ENCODE results near the gene CAT.

The CAT gene

DNA sequence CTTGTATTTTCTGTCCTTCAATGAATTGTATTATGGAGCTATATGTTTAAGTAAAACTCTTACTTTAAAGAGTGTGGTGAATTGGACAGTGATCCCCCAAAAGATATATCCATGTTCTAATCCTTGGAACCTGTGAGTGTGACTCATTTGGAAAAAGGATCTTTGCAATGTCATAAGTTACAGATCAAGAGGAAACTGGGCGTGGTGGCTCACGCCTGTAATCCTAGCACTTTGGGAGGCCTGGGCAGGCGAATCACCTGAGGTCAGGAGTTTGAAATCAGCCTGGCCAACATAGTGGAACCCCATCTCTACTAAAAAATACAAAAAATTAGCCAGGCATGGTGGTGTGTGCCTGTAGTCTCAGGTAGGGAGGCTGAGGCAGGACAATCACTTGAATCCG lies 38.1 kb downstream of the CAT start:
- H3K27ac ChIP-seq (ENCODE audit: low read depth, low read length) = no peak overlapping the region
- H3K9me2 ChIP-seq (replicated peaks; ENCODE audit: control insufficient read depth, low read length) = no peaks in the 10 kb centered on the region
- H3K4me3 ChIP-seq (ENCODE audit: low read length) = no peak overlapping the region
- H3K36me3 ChIP-seq (ENCODE audit: control insufficient read depth, low read length) = no peaks in the 10 kb centered on the region
- H4K20me1 ChIP-seq (ENCODE audit: control insufficient read depth, insufficient read depth, low read depth, low read length) = no peaks in the 10 kb centered on the region
- H3K4me2 ChIP-seq (ENCODE audit: low read length) = no peak overlapping the region
- H3K27me3 ChIP-seq (ENCODE audit: control insufficient read depth, low read length) = peaks cover 12% of the 10 kb centered on the region; the same call in 1 of the 2 replicates
- TF ChIP-seq, protein P1, sequence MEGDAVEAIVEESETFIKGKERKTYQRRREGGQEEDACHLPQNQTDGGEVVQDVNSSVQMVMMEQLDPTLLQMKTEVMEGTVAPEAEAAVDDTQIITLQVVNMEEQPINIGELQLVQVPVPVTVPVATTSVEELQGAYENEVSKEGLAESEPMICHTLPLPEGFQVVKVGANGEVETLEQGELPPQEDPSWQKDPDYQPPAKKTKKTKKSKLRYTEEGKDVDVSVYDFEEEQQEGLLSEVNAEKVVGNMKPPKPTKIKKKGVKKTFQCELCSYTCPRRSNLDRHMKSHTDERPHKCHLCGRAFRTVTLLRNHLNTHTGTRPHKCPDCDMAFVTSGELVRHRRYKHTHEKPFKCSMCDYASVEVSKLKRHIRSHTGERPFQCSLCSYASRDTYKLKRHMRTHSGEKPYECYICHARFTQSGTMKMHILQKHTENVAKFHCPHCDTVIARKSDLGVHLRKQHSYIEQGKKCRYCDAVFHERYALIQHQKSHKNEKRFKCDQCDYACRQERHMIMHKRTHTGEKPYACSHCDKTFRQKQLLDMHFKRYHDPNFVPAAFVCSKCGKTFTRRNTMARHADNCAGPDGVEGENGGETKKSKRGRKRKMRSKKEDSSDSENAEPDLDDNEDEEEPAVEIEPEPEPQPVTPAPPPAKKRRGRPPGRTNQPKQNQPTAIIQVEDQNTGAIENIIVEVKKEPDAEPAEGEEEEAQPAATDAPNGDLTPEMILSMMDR (IDR thresholded peaks at IDR 0.05; ENCODE audit: low read depth, low read length, poor library complexity, severe bottlenecking) = no peak
- no peak for TF ChIP-seq EZH2phosphoT487 (IDR thresholded peaks at IDR 0.05; ENCODE audit: borderline replicate concordance, low read length)
- no peaks in the 10 kb centered on the region for H3K79me2 ChIP-seq (ENCODE audit: control insufficient read depth, low read length)
- H3K9me3 ChIP-seq (ENCODE audit: control insufficient read depth, insufficient read depth, low read length) = no peaks in the 10 kb centered on the region
- H3F3A ChIP-seq (ENCODE audit: control insufficient read depth, insufficient read depth) = no peaks in the 10 kb centered on the region
- H3K4me1 ChIP-seq (ENCODE audit: control insufficient read depth, low read length) = no peaks in the 10 kb centered on the region

DNA sequence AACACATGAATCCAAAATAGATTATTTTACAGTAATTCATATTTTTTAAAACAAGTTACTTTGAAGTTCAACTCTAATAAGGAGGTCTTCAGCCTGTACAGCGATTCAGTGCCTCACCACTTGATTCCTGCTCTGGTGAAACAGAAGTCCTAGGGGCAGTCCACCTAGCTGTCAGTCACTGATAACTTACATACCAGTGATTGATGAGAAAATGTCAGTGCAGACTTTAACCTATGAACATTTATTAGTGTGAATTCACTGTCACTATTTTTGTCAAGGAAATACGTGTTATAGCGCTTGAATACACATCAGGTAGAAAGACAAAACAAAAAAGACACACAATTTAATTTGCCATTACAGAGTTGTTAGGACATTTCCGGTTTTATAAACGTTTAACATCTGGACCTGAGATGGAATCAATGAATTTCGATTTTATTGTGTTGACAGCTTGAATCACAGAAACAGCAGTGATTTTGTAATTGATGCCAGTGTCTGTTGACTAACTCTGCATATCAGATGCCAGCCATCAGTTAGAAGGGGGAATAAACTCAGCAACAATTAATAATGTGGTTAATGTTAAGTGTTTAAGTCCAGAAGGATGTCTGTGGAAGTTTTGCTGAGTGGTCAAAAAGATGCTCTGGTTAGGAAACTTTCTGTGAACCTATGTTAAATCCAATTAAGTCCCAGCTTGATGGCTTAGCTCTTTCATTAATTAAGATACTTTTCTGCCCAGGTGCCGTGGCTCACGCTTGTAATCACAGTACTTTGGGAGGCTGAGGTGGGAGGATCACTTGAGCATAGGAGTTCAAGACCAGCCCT lies 40.3 kb downstream of the CAT start:
- H3K79me2 ChIP-seq (ENCODE audit: control insufficient read depth, low read length) = no peaks in the 10 kb centered on the region
- no peaks in the 10 kb centered on the region for H4K20me1 ChIP-seq (ENCODE audit: control insufficient read depth, insufficient read depth, low read depth, low read length)
- H3K36me3 ChIP-seq (ENCODE audit: control insufficient read depth, low read length) = no peaks in the 10 kb centered on the region
- no peak for TF ChIP-seq EZH2phosphoT487 (IDR thresholded peaks at IDR 0.05; ENCODE audit: borderline replicate concordance, low read length)
- TF ChIP-seq, protein P1 (IDR thresholded peaks at IDR 0.05; ENCODE audit: low read depth, low read length, poor library complexity, severe bottlenecking) = no peak
- H3F3A ChIP-seq (ENCODE audit: control insufficient read depth, insufficient read depth) = no peaks in the 10 kb centered on the region
- H3K4me2 ChIP-seq (ENCODE audit: low read length) = no peak overlapping the region
- H3K27me3 ChIP-seq (ENCODE audit: control insufficient read depth, low read length) = peaks cover 12% of the 10 kb centered on the region; the same call in 1 of the 2 replicates
- no peak overlapping the region for H3K4me3 ChIP-seq (ENCODE audit: low read length)
- no peak overlapping the region for H3K27ac ChIP-seq (ENCODE audit: low read depth, low read length)
- no peaks in the 10 kb centered on the region for H3K4me1 ChIP-seq (ENCODE audit: control insufficient read depth, low read length)
- no peaks in the 10 kb centered on the region for H3K9me3 ChIP-seq (ENCODE audit: control insufficient read depth, insufficient read depth, low read length)
- no peaks in the 10 kb centered on the region for H3K9me2 ChIP-seq (replicated peaks; ENCODE audit: control insufficient read depth, low read length)

DNA sequence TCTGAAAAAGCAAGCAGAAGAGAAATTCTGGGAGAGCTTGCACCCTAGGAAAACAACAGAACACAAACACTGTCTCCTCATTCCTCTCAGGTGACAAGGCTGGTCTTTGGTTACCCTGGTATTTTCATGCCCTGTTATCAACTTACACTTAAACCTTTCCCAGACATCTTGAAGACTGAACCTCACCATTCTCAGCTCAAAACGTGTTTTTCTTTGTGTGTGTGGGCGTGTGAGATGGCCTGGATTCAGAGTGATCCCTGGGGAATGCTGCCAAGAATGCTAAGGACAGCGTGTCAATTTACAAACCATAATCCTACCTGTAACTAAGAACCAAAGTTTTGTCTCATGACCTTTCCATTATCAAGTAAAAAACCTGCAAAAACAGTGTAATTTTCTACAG lies 41.6 kb downstream of the CAT start:
- no peaks in the 10 kb centered on the region for H3K36me3 ChIP-seq (ENCODE audit: control insufficient read depth, low read length)
- no peak overlapping the region for H3K27ac ChIP-seq (ENCODE audit: low read depth, low read length)
- H3K4me3 ChIP-seq (ENCODE audit: low read length) = no peak overlapping the region
- H3K79me2 ChIP-seq (ENCODE audit: control insufficient read depth, low read length) = no peaks in the 10 kb centered on the region
- TF ChIP-seq, protein P1 (IDR thresholded peaks at IDR 0.05; ENCODE audit: low read depth, low read length, poor library complexity, severe bottlenecking) = no peak
- TF ChIP-seq EZH2phosphoT487 (IDR thresholded peaks at IDR 0.05; ENCODE audit: borderline replicate concordance, low read length) = no peak
- H3K9me2 ChIP-seq (replicated peaks; ENCODE audit: control insufficient read depth, low read length) = no peaks in the 10 kb centered on the region
- peaks cover 12% of the 10 kb centered on the region; the same call in 1 of the 2 replicates for H3K27me3 ChIP-seq (ENCODE audit: control insufficient read depth, low read length)
- no peaks in the 10 kb centered on the region for H4K20me1 ChIP-seq (ENCODE audit: control insufficient read depth, insufficient read depth, low read depth, low read length)
- no peaks in the 10 kb centered on the region for H3K4me1 ChIP-seq (ENCODE audit: control insufficient read depth, low read length)
- no peaks in the 10 kb centered on the region for H3F3A ChIP-seq (ENCODE audit: control insufficient read depth, insufficient read depth)
- H3K4me2 ChIP-seq (ENCODE audit: low read length) = no peak overlapping the region
- H3K9me3 ChIP-seq (ENCODE audit: control insufficient read depth, insufficient read depth, low read length) = no peaks in the 10 kb centered on the region
